GM21390 (cell line): ENCODE measurements around the gene DIPK1C.

Experiments used
- ATAC-seq: cut with Tn5 transposase; IDR thresholded peaks from one replicate; pipeline ENCODE4 v1.9.1; 2021; ENCODE audit not compliant: unreplicated experiment

Gene DIPK1C

GRCh38 chr18:74486119-74486849, 29.2 kb upstream of the DIPK1C start:
- no peak for ATAC-seq

- ATAC-seq = no peak
Observed at GRCh38 chr18:74482697-74483096, 25.6 kb upstream of the DIPK1C start.

- ATAC-seq = no peak
Observed at GRCh38 chr18:74480149-74480651, 23.1 kb upstream of the DIPK1C start.

- ATAC-seq = no peak
Observed at GRCh38 chr18:74479486-74480148, 22.5 kb upstream of the DIPK1C start.

DNA sequence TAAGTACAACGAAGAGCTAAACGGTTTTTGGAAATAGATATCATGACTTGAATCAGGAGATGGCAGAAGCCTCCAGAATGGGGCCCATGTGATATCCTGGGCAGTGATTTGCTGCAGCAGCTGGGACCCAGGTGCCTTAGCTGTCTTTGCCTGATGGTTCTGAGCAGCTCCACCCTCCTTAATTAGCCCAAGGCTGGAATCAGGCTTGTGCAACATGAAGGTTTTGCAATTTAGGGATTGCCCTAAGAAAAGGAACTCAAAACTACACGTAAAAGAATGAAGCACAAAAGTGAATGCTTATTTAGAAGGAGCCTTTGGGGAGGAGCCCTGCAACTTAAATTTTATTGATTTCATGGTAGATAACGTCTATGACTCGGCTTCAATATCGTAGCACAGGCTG, 21.8 kb upstream of the DIPK1C start:
- ATAC-seq = no peak

DNA sequence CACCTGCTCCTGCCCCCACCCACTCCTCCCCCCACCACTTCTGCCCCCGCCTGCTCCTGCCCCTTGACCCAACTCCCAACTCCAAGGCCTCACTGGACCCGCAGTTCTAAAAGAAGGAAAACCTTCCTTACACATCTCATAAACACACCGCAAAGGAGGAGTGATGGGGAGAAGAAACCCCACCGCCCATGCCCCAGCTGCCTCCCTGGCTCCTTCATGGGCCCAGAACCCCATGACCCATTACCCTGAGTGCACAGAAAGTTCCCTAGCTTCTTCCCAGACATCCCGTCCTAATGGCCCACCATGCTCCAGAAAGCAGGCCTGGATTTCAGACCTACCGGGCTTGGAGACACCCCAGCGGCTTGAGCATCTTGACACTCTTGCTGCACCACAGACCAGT, 21.2 kb upstream of the DIPK1C start:
- ATAC-seq = no peak

DNA sequence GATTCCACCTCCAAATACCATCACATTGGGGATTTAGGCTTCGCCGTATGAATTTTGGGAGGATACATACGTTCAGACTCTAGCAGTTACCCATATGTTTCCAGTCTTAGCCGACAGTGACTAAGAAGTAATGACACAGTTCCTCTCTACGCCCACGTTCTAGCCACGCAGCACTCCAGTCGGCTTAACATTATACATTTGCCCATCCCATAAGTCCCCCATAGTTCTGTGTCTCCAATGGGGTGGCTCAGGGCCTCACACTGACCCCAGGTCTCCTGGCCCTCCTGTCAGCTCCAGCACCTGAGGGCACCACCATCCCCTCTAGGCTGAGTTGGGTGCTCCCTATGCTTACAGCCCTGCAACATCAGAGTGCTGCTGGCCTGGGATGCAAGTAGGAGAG, 20.7 kb upstream of the DIPK1C start:
- ATAC-seq = no peak

DNA sequence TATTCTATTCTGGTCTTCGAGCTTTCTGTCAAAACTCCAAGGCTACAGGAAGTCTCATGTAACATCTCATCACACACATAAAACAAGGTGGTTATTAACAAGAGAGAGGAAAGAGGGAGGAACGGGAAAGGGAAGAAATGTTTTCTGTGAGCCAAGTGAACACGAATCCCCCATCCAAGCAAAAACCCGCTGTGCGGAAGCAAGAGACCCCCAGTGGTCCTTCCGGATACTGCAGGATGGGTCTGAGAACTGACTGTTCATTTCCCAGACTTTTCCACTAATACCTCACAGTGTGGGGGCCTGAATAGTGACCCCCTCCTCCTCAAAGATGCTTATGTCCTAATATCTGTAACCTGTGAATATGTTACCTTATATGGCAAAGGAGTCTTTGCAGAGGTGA, 19.0 kb upstream of the DIPK1C start:
- no peak for ATAC-seq

DNA sequence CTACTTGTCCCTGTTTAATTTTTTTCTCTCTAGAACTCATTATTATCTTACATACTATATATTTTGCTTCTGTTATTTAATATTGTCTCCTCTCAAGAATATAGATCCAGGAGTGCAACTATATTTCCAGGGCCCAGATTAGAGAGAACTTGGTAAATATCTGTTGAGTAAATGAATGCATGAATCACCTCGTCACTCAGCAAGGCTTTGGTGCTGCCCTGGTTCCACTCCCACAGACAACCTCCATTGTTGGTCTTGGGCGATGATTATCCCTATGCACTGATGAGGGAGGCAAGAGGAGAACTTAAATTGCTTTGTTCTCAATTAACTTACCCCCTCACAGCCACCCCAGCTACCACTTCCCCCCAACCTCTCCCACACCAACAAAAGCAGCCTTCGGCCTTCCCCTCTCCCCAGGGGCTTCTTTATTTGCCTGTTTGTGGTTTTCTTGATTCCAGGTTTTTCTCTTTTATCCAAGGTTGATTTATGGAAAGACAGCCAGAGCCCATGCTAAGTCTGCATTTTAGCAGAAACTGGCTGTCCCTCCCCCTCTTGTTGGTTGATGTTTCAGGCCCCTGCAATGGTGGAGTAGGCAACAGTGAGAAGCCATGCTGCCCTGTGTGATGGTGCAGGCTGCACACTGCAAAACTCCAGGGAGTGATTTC, 17.0 kb upstream of the DIPK1C start:
- ATAC-seq = no peak

DNA sequence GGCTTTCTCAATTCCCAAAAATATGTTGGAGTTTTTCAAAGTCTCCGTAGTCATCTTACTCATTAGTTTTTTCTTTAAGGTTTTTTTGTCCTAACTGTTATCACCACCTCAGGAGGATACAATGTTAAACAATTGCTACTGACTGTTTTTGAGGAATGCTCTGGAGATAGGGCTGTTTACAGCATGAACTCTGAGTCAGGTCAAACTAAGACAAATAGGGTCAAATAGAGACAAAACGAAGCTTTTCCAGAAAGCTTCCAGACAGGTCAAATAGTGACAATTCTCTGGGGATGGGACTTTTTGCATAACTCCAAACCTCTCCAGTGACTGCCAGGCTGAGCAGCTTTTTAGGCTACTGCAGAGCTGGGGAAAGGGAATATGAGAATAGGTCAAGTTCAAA, 15.2 kb upstream of the DIPK1C start:
- no peak for ATAC-seq

DNA sequence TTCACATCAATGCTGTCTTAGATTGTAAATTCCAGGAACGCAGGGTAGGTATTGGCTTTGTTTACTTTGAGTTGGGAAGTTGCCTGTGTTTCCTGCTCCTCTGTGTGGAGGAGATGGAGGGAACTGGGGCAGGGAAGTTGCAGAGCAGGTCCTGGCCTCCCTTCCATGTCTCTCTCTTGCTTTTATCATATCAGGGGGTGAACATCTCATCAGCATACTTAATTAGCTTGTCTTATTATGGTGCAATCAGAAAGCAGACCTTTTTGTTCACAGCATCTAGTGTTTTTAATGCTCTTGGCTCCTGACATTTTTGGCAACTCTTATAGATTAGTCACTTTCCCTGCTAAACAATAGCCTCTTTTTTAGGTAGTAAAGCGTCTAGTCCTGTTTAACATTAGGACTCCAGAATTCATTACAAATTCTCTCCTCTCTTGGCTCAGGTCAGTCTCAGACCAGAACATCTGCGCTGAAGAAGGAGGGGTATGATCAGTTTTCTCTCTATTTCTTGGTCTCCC, 11.5 kb upstream of the DIPK1C start:
- no peak for ATAC-seq

- ATAC-seq = no peak
Observed at GRCh38 chr18:74465775-74466174, 8.7 kb upstream of the DIPK1C start.

- no peak for ATAC-seq
Observed at GRCh38 chr18:74463983-74464382, 6.9 kb upstream of the DIPK1C start.

- ATAC-seq = no peak
Observed at GRCh38 chr18:74463254-74463653, 6.1 kb upstream of the DIPK1C start.

GRCh38 chr18:74460825-74461224, 3.7 kb upstream of the DIPK1C start:
- ATAC-seq = no peak

- no peak for ATAC-seq
Observed at GRCh38 chr18:74459889-74460288, 2.8 kb upstream of the DIPK1C start.

GRCh38 chr18:74457725-74458421, 765 bp upstream of the DIPK1C start:
- no peak for ATAC-seq

GRCh38 chr18:74456349-74457042, 612 bp downstream of the DIPK1C start:
- ATAC-seq = no peak

- no peak for ATAC-seq
Observed at GRCh38 chr18:74456017-74456348, 1.1 kb downstream of the DIPK1C start.

- no peak for ATAC-seq
Observed at GRCh38 chr18:74455386-74455785, 1.7 kb downstream of the DIPK1C start.

DNA sequence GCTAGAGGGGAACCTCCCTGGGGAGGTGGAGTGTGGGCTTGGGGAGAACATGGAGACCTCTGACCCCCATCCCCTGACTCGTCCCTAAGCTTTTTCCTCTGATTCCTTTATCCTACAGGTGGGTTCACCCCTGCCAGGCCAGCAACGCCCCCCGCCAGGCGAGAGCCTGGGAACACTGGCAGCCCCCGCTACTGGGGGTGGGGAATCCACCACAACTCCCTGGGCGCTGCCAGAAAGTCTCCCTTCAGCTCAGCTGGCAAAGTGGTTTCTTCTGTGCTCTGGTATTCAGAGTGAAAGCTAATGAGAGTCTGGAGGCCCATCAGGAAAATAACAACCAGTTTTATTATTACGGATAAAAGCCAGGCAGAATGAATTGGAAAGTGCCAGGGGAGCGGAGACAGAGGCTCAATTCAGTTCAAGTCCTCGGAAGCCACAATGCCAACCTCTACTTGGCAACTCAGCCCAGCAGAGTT, 2.8 kb downstream of the DIPK1C start:
- no peak for ATAC-seq
